SU-DHL-6 (cell line): ENCODE data around the gene DSTYK.

ENCODE experiments used
- EZH2phosphoT487 ChIP-seq: fragments of 200-600 bp; sonication (generic), shearing (Covaris generic); conservative IDR thresholded peaks from 2 replicates; pipeline ENCODE4 v1.6.1; 2018; ENCODE audit warnings: mild to moderate bottlenecking, antibody characterized with exemption, low read length, moderate library complexity, mixed read lengths
- TF ChIP-seq, protein P1 (sequence below): fragments of 200-600 bp; sonication (generic); IDR thresholded peaks from one replicate; pipeline ENCODE4 v1.5.1; 2017; ENCODE audit warnings: antibody characterized with exemption, mild to moderate bottlenecking, low read length, moderate library complexity; ENCODE audit not compliant: insufficient read depth, poor library complexity, severe bottlenecking

DNA sequence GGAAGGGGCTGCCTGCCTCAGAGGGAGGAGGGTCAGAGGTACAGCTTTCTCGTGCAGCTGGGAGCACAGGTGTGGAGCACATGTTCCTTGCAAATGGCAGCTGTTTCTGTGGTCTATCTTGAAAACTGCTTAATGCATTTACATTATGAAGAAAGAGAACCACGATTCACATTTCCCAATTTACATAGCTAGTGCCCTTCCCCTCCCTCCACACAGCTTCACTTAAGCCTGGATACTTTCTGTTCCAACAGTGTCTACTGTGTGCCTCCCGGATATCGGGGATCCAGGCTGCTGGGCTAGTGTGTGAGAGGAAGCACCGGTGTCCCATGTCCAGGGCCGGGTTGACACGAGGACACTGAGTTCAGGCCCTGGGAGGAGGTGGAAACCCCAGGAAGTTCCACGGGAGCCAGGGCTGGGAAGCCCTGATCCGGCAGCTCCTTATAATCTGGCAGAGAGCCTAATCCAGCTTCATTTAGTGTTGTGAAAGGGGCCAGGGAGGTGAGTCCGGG lies 47.9 kb upstream of the DSTYK start:
- TF ChIP-seq EZH2phosphoT487 = no peak
- TF ChIP-seq, protein P1, sequence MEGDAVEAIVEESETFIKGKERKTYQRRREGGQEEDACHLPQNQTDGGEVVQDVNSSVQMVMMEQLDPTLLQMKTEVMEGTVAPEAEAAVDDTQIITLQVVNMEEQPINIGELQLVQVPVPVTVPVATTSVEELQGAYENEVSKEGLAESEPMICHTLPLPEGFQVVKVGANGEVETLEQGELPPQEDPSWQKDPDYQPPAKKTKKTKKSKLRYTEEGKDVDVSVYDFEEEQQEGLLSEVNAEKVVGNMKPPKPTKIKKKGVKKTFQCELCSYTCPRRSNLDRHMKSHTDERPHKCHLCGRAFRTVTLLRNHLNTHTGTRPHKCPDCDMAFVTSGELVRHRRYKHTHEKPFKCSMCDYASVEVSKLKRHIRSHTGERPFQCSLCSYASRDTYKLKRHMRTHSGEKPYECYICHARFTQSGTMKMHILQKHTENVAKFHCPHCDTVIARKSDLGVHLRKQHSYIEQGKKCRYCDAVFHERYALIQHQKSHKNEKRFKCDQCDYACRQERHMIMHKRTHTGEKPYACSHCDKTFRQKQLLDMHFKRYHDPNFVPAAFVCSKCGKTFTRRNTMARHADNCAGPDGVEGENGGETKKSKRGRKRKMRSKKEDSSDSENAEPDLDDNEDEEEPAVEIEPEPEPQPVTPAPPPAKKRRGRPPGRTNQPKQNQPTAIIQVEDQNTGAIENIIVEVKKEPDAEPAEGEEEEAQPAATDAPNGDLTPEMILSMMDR = no peak
